ENCODE results near the gene DSCAM.

- TF ChIP-seq, protein P1, sequence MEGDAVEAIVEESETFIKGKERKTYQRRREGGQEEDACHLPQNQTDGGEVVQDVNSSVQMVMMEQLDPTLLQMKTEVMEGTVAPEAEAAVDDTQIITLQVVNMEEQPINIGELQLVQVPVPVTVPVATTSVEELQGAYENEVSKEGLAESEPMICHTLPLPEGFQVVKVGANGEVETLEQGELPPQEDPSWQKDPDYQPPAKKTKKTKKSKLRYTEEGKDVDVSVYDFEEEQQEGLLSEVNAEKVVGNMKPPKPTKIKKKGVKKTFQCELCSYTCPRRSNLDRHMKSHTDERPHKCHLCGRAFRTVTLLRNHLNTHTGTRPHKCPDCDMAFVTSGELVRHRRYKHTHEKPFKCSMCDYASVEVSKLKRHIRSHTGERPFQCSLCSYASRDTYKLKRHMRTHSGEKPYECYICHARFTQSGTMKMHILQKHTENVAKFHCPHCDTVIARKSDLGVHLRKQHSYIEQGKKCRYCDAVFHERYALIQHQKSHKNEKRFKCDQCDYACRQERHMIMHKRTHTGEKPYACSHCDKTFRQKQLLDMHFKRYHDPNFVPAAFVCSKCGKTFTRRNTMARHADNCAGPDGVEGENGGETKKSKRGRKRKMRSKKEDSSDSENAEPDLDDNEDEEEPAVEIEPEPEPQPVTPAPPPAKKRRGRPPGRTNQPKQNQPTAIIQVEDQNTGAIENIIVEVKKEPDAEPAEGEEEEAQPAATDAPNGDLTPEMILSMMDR (IDR thresholded peaks at IDR 0.05; ENCODE audit: insufficient read depth, low read length) = no peak
- TF ChIP-seq POLR2AphosphoS5 (IDR thresholded peaks at IDR 0.05; ENCODE audit: low read depth) (no peak), GABPA (IDR thresholded peaks at IDR 0.05; ENCODE audit: low read depth) (no peak)
Measured at GRCh38 chr21:40732253-40733023, 114.5 kb downstream of the DSCAM start.
